Fibroblast of peridontal ligament (primary cell): ENCODE measurements around the gene SPATA21.
"Not testable (repeated sequence)": the region's sequence is repeated elsewhere in the genome, so short reads cannot be mapped to it uniquely, and the experiment has no call there.

ENCODE experiments used
- DNase-seq: peaks from one replicate; pipeline ENCODE4 v3.0.0-alpha.2; 2010; ENCODE audit errors: extremely low read depth

The SPATA21 gene

DNA sequence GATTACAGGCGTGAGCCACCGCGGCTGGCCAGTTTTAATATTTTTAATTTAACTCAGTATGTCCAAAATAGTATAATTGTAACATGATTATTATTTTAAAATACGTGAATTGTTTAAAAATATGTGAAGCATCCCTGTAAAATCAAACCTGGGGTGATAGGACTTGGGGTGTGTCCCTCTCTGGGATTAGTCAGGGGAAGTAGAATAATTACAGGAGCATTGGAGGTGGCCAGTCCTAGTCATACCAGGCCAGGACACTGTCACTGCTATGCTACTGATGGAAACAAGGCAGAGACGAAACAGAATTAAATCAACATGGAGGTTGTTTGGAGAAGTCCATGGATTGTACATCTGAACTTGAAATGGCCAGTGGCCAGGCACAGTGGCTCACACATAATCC is 53.3 kb downstream of the SPATA21 start:
- no peak for DNase-seq

GRCh38 chr1:16380868-16381267 is 56.4 kb downstream of the SPATA21 start:
- no peak for DNase-seq

GRCh38 chr1:16378443-16378842 is 58.8 kb downstream of the SPATA21 start:
- no peak for DNase-seq

DNA sequence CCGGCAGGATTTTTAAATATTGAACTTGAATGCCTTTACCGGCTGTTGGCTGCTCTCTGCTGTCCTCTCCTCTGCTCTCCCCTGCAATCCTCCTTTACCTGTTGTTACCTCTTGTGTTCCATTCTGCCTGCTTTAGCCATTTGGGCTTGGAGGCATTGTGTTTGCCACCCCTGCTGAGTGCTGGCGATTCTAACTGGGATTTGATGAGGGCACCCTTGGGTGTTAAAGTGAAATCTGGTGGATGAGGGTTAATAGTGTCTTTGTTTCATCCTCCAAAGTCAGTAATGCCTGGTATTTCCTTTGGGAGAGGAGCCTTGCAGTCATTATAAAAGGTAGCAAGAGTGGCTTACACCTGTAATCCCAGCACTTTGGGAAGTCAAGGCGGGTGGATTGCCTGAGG is 60.3 kb downstream of the SPATA21 start:
- DNase-seq: no peak

DNA sequence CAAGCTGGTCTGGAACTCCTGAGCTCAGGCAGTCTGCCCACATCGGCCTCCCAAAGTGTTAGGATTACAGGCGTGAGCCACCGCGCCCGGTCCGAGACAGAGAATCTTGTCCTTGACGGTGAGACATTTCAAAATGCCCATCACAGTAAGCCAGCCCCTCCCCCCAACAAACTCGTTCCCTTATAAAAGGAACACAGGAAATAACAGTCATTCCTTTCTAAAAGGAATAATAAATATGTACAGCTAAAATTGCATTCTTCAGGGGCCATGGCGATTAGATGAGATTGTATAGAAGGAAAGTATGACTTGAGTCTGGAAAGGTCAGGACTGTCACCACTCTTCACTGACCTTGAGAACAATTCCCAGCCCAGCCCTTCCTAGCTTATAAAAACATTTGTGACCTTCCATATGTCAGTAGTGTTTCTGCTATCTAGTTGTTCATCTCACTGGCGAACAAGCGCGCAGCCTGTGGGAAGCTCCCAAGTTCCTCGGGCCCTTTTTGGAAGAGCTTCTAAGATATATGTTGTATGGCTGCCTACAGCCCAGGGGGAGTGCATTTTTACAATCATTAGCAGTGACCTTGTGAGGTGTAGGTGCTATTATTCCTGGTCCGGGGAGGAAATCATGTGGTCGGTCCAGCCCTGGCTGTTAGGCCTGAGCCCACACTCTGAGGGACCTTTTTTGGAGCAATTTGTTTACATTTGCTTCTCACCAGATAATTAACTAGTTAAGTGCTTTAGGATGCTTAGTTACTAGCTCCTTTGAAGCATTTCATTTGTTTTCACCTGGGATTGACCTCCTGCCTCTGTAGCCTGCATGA is 61.5 kb downstream of the SPATA21 start:
- peak; percentile 39 for DNase-seq

DNA sequence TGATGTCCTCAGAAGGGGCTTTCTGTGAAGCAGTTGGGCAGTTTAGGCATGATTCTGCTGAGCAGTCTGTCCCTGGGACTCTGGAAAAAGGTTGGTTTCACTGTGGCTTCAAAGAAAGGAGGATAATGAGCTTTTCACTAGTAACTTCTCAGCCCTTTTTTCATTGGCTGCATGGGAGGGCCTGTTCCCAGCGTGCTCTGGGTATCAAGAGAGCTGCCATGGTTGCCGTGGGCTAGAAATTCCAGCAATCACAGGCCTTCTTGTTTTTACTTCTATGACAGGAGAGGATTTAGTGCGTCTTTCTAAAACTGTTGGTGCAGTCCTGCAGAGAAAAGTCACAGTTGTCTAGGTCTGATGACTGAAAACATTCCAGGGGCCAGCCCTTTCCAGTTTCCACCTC is 63.0 kb downstream of the SPATA21 start:
- no peak for DNase-seq

- DNase-seq: peak; percentile 60
These were observed 64.5 kb downstream of the SPATA21 start for GRCh38 chr1:16372535-16373285.

DNA sequence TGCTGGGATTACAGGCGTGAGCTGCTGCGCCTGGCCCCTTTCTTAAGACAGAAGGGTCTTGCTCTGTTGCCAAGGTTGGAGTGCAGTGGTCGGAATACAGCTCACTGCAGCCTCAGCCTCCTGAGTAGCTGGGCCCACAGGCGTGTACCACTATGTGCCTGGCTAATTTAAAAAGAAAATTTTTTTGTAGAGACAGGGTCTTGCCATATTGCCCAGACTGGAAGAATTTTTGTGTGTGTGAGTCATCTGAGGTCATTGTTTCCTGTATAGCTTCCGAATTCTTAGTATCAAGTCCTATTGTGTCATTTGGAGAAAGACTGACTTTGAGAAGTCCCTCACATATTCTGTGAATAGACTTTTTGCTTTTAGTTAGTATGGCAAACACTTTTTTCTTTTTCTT is 65.5 kb downstream of the SPATA21 start:
- peak; percentile 40 for DNase-seq

DNA sequence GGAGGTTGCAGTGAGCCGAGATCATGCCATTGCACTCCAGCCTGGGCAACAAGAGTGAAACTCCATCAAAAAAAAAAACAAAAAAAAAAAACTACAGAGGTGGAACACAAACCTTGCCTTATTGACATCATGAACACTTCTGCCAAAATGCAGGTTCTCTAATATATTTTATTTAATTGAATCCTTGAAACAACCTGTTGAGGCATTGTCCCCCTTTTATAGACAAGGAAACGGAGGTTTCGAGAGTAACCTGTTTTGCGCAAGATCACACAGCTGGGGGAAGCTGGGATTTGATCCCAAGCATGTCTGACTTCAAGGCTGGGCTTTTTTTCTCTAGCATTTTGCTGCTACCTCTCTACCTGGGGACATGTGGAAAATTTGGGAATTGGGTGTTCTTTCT is 67.4 kb downstream of the SPATA21 start:
- DNase-seq: no peak

DNA sequence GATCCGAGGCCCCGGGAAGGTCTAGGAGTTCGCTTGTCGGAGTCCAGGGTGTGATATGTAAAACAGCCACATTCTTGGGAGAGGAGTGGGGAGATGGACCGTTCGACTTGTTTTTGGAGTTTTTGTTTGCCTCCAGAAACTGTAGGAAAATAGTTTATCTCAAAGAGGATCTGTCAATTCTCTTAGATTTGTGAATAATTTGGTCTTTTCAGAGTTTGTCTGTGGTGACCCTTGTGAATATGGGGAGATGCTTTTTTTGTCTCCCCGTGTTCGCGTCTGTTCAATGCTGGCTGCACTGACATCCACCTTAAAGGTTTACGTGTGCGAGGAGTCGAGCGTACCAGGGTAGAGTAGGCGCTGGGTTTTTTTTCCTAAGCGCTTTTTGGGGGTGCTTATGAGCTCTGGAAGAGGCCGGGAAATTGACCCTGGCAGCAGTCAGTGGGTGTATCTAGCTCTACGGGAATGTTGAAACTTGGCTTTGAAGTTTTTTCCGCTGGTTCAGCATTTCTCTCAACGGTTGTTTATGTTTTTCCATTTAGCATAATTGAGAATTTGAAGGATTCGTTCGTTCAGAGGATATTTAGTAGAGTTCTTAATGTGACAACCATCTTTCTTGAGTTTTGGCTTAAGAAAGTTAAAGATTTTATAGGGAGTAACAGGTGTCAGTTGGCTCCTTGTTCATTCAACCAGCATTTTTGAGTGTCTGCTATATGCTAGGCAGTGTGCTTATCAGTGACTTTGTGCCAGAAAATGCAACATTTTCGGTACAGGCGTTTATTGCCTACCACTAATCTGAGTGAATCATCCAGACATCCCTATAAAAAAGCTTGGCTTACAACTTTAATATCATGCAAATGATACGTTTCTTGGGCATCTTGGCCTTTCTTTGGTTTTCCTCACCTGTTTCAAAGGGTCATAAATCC is 69.0 kb downstream of the SPATA21 start:
- peak; percentile 38 for DNase-seq

DNA sequence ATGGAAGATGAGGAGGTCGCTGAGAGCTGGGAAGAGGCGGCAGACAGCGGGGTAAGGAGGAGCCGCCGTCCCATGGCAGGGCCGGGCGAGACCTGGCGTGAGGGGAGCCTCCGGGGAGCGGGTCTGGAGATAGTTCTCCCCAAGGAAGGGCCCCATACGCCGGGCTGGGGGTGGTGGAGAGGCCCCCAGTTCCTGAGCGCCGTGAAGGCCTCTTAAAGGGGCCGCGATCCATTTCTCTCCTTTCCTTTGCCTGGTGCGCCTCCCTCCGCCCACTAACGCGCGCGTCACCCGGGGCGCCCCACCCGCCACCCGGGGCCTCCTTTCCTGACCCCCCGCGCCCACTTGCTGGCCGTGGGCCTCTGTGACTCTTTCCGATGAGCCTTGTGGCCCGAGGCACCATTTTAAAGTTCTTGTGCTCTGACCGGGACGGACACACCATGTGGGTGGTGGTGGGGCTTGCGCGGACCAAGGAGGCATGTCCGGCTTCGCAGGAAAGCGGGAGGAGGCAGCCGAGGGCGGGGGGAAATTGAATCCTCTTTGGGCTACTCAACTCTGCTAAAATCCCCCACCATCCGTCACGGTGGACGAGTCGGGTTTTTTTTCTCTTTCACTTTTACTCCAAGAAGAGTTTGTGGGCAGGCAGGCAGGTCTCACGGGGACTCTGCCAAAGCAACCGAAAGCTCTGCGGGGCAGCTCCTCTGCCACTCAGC is 69.8 kb downstream of the SPATA21 start:
- peak; percentile 85 for DNase-seq

DNA sequence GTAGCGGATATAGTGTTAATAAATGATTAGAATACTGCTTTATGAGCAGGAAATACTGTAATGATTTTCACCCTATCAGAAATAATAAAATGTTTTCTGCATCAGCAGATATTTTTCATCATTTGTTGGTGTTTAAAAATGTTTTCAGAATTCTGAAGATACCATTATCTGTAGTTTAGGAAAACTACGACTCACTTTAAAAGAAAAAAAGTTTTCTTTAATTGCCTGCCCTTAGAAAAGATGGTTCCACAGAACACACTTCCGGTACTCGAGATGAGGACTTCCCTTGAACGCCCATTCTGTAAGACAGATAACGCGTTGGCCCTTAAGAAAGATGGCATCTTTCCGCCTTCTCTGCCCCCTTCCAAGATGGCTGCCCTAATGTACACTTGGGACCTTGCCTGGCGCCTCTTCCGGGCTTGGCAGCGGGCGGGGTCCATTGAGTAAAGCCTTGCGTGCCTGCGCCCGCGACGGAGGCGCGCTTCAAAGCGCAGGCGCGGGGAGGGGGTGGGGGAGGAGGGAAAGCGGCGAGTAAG is 70.4 kb downstream of the SPATA21 start, which contains the start of gene SZRD1:
TSS of gene SZRD1 (plus strand) at position 521 of the 536 bp plus-strand sequence. CDS start 16 bp downstream, outside the sequence.
- peak; percentile 99 for DNase-seq

GRCh38 chr1:16365146-16365498 is 72.1 kb downstream of the SPATA21 start:
- not testable (repeated sequence) for DNase-seq

DNA sequence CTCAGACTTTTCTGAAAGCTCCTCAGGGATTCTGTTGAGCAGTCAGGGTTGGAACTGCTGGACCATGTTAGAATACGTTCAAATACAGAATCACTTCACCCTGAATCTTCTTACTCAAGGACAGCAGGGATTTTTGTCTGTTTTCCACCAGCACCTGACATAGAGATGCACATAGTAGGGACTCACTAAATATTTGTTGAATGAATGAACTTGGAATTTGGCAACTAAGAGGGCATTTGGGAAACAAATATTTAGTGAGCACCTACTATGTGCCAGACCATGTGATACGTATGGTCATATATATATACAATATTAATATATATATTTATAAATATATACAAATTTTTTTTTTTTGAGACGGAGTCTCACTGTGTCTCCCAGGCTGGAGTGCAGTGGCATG is 80.4 kb downstream of the SPATA21 start:
- no peak for DNase-seq

GRCh38 chr1:16354619-16355018 is 82.6 kb downstream of the SPATA21 start:
- DNase-seq: no peak

GRCh38 chr1:16352842-16353535 is 84.2 kb downstream of the SPATA21 start:
- DNase-seq: no peak

- peak; percentile 89 for DNase-seq
These were observed 85.0 kb downstream of the SPATA21 start, which contains the start of gene FBXO42 for GRCh38 chr1:16351994-16352841. FBXO42 (minus strand) TSS chr1:16352480; CDS start chr1:16315418, 37,062 bp downstream.

DNA sequence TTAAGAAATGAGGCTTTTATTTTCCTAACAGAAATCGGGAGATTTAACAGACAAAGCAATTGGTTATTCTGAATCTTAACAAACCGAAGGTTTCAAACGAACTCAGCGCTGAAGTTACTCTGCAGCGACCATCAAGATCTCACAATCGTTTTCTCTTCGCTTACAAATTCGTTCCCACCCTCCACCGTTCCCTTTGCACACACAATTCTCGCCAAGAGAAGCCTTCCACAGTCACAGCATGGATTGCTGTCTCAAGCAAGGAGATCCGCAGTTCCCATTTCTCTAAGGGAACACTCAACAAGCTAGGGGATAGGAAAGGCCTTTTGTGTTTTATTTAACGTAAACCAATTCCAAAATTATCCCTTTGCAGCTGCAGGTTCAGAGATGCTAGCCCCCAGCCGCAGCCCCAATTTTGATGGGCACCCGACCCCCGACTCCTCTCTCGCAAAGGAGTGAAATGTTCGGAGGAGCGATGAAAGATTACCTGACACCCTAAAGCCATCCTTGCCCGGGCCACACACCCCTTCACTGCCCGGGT is 85.7 kb downstream of the SPATA21 start:
- DNase-seq: peak; percentile 52

DNA sequence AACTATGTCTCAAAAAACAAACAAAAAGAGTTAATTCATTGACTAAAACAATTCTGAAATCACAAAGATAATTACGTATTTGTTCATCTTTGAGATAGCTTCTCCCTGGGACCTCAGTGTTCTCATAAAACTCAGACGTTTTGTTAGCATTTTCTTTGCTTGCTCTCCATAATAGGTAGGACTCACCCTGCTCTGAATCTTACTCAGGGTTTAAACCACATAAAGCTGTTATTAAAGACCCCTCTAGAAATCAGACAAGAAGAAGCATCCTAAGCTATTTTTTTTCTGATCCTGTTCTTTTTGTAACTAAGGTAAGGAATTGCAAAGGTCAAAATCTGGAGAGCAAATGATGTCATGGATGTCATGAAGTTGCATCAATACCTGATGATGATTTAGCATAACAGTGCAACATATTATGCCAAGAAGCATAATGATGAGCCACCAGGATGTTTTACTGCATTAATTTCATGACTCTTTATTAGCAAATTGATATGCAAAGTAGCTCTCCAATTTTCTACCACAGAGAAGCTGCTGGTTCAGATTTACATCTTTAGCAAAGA is 87.3 kb downstream of the SPATA21 start:
- DNase-seq: peak; percentile 31
